PC-3 (cell line): ENCODE data around the gene GPN1. TPM values are rescaled to one million over a fixed set of nuclear protein-coding genes. Genes with fewer than 3 reads are reported as not detected.
A peak's percentile ranks its signal among the peaks of the same experiment; 100 is the strongest.

Source experiments
- ATAC-seq: fragments of 200-7000 bp; cut with Tn5 transposase; 2 replicates; pipeline ENCODE4 v1.9.1; 2020; ENCODE audit warnings: mild to moderate bottlenecking, moderate library complexity
- BruUV-seq: library from RNA; stranded (reverse); fragments of 400-500 nt; replicated peaks from 2 replicates; lab custom pipeline; 2021; lab: Mats Ljungman, UMichigan
- CTCF ChIA-PET: fragments of 300-600 bp; sonication (Branson Sonifier 250); formaldehyde crosslinking; loops from one replicate; lab custom pipeline; 2022; ENCODE audit warnings: antibody characterized with exemption; lab: Charles Lee
- POLR2A ChIA-PET: fragments of 300-600 bp; sonication (Branson Sonifier 250); formaldehyde crosslinking; loops from one replicate; lab custom pipeline; 2022; ENCODE audit warnings: antibody characterized with exemption; ENCODE audit not compliant: unreplicated experiment; lab: Charles Lee
- DNase-seq: peaks from one replicate; pipeline ENCODE4 v3.0.0-alpha.2; 2015
- H2AFZ ChIP-seq: fragments of 300-600 bp; sonication (generic); 2 replicates; pipeline ENCODE4 v1.6.0; 2016; ENCODE audit warnings: antibody characterized with exemption, low read length
- H3F3A ChIP-seq: fragments of 300-600 bp; sonication (generic); one replicate; pipeline ENCODE4 v1.6.0; 2017; ENCODE audit warnings: antibody characterized with exemption, low read length, control low read depth, mild to moderate bottlenecking; ENCODE audit not compliant: unreplicated experiment
- H3K27ac ChIP-seq: fragments of 300-600 bp; sonication (generic); 2 replicates; pipeline ENCODE4 v1.5.1; 2016; ENCODE audit warnings: mild to moderate bottlenecking, low read length
- H3K27me3 ChIP-seq: fragments of 300-600 bp; sonication (generic); 2 replicates; pipeline ENCODE4 v1.6.1; 2016; ENCODE audit warnings: low read length, mixed read lengths
- H3K36me3 ChIP-seq: fragments of 300-600 bp; sonication (generic); 2 replicates; pipeline ENCODE4 v1.6.1; 2016; ENCODE audit warnings: low read depth, mixed run types, low read length, mixed read lengths
- H3K4me1 ChIP-seq: fragments of 300-600 bp; sonication (generic); 2 replicates; pipeline ENCODE4 v1.5.1; 2016; ENCODE audit warnings: low read length; ENCODE audit not compliant: insufficient read depth
- H3K4me2 ChIP-seq: fragments of 300-600 bp; sonication (generic); 2 replicates; pipeline ENCODE4 v1.6.0; 2016; ENCODE audit warnings: low read length
- H3K4me3 ChIP-seq: fragments of 300-600 bp; sonication (generic); 2 replicates; pipeline ENCODE4 v1.5.1; 2016; ENCODE audit warnings: mild to moderate bottlenecking, low read length, mixed read lengths
- H3K79me2 ChIP-seq: fragments of 300-600 bp; sonication (generic); 2 replicates; pipeline ENCODE4 v1.6.1; 2017; ENCODE audit warnings: low read length, mixed read lengths
- H3K9ac ChIP-seq: fragments of 300-600 bp; sonication (generic); 2 replicates; pipeline ENCODE4 v1.6.0; 2016; ENCODE audit warnings: mild to moderate bottlenecking, low read length
- H3K9me2 ChIP-seq: fragments of 300-600 bp; sonication (generic); replicated peaks from 2 replicates; pipeline ENCODE4 v1.6.1; 2016; ENCODE audit warnings: mixed run types, low read length, mixed read lengths
- H3K9me3 ChIP-seq: fragments of 300-600 bp; sonication (generic); 2 replicates; pipeline ENCODE4 v1.6.1; 2016; ENCODE audit warnings: low read length, mixed read lengths
- H4K20me1 ChIP-seq: fragments of 300-600 bp; sonication (generic); 2 replicates; pipeline ENCODE4 v1.6.1; 2016; ENCODE audit warnings: low read length, mixed read lengths
- CTCF ChIP-seq: fragments of 300-600 bp; sonication (generic); conservative IDR thresholded peaks from 2 replicates; pipeline ENCODE4 v1.5.1; 2017; ENCODE audit warnings: antibody characterized with exemption, low read depth, mild to moderate bottlenecking, low read length
- EZH2 ChIP-seq: fragments of 300-600 bp; sonication (generic); IDR thresholded peaks from one replicate; pipeline ENCODE4 v1.6.1; 2017; ENCODE audit warnings: antibody characterized with exemption, mild to moderate bottlenecking, low read length; ENCODE audit not compliant: unreplicated experiment
- EZH2phosphoT487 ChIP-seq: fragments of 300-600 bp; sonication (generic); IDR thresholded peaks from 2 replicates; pipeline ENCODE4 v1.6.1; 2018; ENCODE audit warnings: mild to moderate bottlenecking, antibody characterized with exemption, low read length, borderline replicate concordance
- intact Hi-C: fragments of 100-400 bp; cut with micrococcal nuclease; formaldehyde crosslinking; loops from 2 replicates; pipeline ENCODE4 v1.9.0; 2023
- total RNA-seq: library from RNA; depleted of rRNA; stranded (reverse); fragments of >200 nt; gene quantifications from 2 replicates; pipeline ENCODE4 v1.2.3, GENCODE V29; 2014

The GPN1 gene
- total RNA-seq, 1 experiment from 2014 or later, result 46.8 TPM

- no peak overlapping the region for H3K9ac ChIP-seq
- peak overlapping the region; percentile 9; the same call in 1 of the 2 replicates for H3K4me2 ChIP-seq
- ChIA-PET POLR2A (no interaction called here), CTCF (interaction anchor here (0.5 to 1.4 kb wide), 3 partner anchors 27 to 362 kb away, joined by 3 to 8 read pairs (median 6); no protein-coding TSS in a partner anchor)
- DNase-seq (peak; percentile 89), ATAC-seq (peak; percentile 90)
- peaks cover 46% of the 10 kb centered on the region for H3K36me3 ChIP-seq
- no peak overlapping the region for H3K4me3 ChIP-seq
- TF ChIP-seq EZH2, result no peak
- TF ChIP-seq EZH2phosphoT487, result no peak
- TF ChIP-seq CTCF, result peak; percentile 36; the same call in 1 of the 2 replicates
- BruUV-seq, result no TSS peak
- H2AFZ ChIP-seq, result no peak overlapping the region
- H4K20me1 ChIP-seq, result no peaks in the 10 kb centered on the region
- H3K9me3 ChIP-seq, result no peaks in the 10 kb centered on the region
- peaks cover 5% of the 10 kb centered on the region; the same call in 1 of the 2 replicates for H3K79me2 ChIP-seq
- H3K27me3 ChIP-seq, result no peaks in the 10 kb centered on the region
- peaks cover 45% of the 10 kb centered on the region for H3K4me1 ChIP-seq
- peak overlapping the region; percentile 15 for H3K27ac ChIP-seq
- H3F3A ChIP-seq, result no peaks in the 10 kb centered on the region
- intact Hi-C loops, result loop anchor here (10.0 kb wide), 1 partner anchor 251 kb away; the partner anchor contains the start of gene PPM1G
- no peaks in the 10 kb centered on the region for H3K9me2 ChIP-seq
Observed at GRCh38 chr2:27655155-27655951, 26.5 kb downstream of the GPN1 start.

GRCh38 chr2:27661371-27661770 lies 32.5 kb downstream of the GPN1 start:
- DNase-seq (no peak), ATAC-seq (no peak)
- H3K27me3 ChIP-seq, result no peaks in the 10 kb centered on the region
- no peaks in the 10 kb centered on the region for H4K20me1 ChIP-seq
- H3K9me3 ChIP-seq, result no peaks in the 10 kb centered on the region
- H3K4me1 ChIP-seq, result peaks cover 32% of the 10 kb centered on the region
- H3F3A ChIP-seq, result no peaks in the 10 kb centered on the region
- H2AFZ ChIP-seq, result no peak overlapping the region
- TF ChIP-seq EZH2 (no peak), EZH2phosphoT487 (no peak), CTCF (no peak)
- ChIA-PET CTCF (no interaction called here), POLR2A (no interaction called here)
- H3K27ac ChIP-seq, result no peak overlapping the region
- peaks cover 31% of the 10 kb centered on the region for H3K36me3 ChIP-seq
- H3K4me2 ChIP-seq, result no peak overlapping the region
- H3K9ac ChIP-seq, result no peak overlapping the region
- no TSS peak for BruUV-seq
- H3K79me2 ChIP-seq, result peaks cover 57% of the 10 kb centered on the region
- H3K9me2 ChIP-seq, result no peaks in the 10 kb centered on the region
- no peak overlapping the region for H3K4me3 ChIP-seq
- intact Hi-C loops, result no loop called here
